Epidermal melanocyte (primary cell): Measurements from ENCODE around the gene CMKLR1.

Source experiments
- DNase-seq: peaks from one replicate; pipeline ENCODE4 v3.0.0; 2011; ENCODE audit warnings: low spot score; ENCODE audit not compliant: insufficient read length

CMKLR1 gene

DNA sequence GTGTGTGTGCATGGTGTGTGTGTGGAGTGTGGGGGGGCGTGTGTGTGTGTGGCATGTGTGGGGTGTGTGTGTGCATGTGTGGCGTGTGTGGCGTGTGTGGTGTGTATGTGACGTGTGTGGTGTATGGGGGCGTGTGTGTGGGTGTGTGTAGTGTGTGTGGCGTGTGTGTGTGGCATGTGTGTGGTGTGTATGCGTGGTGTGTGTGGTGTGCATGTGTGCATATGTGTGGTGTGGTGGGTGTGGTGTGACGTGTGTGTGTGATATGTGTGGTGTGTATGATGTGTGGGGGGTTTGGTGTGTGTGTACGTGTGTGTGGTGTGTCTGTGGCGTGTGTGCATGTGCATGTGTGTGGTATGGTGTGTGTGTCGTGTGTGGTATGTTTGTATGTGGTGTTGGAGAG is 24.1 kb upstream of the CMKLR1 start:
- no peak for DNase-seq

GRCh38 chr12:108361606-108362005 is 22.5 kb upstream of the CMKLR1 start:
- DNase-seq, result no peak

GRCh38 chr12:108360487-108360886 is 21.4 kb upstream of the CMKLR1 start:
- DNase-seq, result no peak

- DNase-seq, result no peak
Measured at GRCh38 chr12:108360057-108360456, 20.9 kb upstream of the CMKLR1 start.

DNA sequence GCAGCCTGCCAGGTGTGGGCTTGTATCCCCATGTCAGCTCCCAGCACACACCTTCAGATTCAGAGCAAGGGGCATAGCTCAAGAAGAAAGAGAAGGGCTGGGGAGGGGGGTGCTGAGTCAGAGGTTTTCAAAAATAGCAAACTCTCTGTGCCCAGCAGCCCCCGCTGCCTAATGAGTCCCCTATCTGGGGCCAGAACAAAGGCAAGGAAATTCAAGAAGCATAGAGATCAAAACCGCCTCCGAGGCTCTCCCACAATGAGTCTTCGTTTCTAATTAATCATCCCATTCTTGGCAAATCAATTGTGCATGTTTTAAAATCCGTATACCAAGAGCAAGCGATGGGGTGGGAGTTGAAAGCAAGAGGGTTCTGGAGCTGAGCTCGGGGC is 19.5 kb upstream of the CMKLR1 start:
- no peak for DNase-seq

DNA sequence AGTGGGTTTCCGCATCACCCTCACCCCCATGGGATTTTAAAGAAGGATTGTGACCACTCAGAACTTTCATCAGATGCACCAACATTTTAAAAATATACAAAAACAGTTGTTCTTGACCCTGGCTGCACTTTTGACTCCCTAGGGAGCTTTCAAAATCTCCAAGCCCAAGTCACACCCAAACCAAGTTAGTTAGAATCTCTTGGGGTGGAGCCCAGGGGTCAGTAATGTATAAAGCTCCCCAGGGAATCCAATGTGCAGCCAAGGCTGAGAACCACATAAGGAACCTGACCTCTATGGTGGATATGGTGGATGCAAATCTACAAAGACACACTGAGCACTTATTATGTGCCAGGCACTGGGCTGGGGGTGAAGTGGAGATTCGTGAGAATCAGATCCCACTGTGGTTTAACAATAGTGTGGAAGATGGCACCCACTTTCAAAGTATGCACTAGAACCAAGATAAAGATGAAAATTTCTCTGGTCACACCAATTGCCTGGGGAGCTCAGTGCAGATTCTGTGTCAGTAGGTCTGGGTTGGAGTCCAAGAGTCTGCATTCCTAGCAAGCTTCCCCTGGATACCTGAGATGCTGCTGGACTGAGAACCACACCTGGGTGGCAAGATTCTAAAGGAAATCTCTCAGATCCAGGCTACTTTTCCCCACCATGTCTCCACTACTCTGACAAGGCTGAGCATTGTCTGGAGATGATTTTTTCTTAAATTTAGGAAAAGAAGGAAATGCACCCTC is 18.9 kb upstream of the CMKLR1 start:
- no peak for DNase-seq

GRCh38 chr12:108356835-108357806 is 18.0 kb upstream of the CMKLR1 start:
- no peak for DNase-seq

- no peak for DNase-seq
Measured at GRCh38 chr12:108355069-108355468, 16.0 kb upstream of the CMKLR1 start.

- DNase-seq, result no peak
Measured at GRCh38 chr12:108352591-108352990, 13.5 kb upstream of the CMKLR1 start.

- no peak for DNase-seq
Measured at GRCh38 chr12:108350511-108350910, 11.4 kb upstream of the CMKLR1 start.

DNA sequence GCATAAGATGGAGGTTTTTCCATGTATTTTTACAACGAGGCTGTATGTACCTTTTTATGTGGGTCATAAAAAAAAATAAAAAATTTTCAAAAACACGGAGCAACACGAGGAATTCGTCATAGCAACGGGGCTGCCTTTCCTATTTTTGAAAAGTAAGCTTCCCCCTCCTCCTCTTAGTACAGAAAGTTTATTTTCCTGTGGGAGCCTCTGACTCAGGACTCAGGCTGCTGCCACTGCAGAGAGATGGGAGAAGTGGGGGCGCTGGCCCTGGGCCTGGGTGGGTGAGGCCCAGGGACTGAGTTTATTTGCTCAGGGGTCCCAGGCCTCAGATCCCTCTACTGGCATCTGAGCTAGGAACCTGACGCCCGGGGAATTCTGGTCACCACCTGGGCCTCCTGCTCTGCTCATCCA is 10.2 kb upstream of the CMKLR1 start:
- no peak for DNase-seq

GRCh38 chr12:108348842-108349241 is 9.7 kb upstream of the CMKLR1 start:
- no peak for DNase-seq

DNA sequence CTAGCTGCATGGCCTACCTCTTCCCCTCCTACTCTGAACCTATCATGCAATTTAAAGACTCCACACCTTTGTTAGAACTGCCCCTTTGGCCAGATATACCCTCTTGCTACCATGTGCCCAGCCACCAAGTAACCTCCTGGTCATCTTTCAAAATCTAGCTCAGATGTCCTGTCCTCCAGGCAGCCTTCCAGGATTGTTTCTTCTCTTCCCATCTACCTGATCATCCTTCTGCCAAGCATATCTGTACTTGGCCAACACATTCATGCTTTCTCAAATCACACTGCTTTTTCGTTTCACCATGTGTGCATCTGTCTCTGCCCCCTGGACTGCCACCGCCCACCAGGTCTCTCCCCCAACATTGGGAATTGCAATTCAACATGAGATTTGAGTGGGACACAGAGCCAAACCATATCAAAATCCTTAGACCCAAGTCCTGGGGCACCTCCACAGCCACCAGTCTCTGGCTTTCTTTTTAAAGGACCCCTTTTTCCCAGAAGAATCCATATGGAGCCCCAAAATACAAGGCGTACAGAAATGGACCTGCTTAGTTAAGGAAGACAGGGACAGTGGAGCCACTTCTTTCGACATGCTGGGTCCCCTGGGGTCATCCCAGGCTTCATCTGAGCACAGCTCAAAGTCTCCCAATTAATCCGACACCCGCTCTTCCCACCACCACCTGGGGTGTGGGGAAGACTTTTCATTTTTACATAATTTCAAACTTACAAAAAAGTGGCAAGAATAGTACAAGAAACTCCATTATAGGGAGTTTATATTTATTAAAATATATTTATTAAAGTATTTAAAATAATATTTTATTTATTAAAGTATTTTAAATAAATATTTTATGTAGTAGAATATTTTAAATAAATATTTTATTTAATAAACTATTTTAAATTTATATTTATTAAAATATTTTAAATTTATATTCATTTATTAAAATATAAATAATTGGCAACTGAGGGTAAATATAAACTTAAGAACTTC is 7.9 kb upstream of the CMKLR1 start:
- no peak for DNase-seq

GRCh38 chr12:108345716-108346633 is 6.9 kb upstream of the CMKLR1 start:
- no peak for DNase-seq

DNA sequence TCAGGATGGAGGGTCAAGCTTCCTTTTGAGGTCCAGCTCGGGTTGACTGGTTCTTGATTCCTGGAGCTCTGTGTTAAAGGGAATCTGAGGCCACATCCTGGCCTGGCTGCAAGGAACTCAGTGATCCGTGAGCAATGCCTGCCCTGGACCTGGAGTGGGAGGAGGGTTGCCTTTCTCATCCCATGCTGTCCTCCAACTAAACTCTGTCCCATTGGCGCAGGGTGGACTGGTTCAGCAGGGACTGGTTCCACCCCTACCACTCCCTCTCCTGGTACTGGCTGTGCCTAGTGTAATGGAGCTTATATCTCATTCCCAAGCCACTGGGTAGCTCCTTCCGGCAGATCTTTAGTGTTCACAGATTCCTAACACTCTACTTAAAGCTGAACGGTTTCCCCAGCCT is 3.9 kb upstream of the CMKLR1 start:
- DNase-seq, result no peak

DNA sequence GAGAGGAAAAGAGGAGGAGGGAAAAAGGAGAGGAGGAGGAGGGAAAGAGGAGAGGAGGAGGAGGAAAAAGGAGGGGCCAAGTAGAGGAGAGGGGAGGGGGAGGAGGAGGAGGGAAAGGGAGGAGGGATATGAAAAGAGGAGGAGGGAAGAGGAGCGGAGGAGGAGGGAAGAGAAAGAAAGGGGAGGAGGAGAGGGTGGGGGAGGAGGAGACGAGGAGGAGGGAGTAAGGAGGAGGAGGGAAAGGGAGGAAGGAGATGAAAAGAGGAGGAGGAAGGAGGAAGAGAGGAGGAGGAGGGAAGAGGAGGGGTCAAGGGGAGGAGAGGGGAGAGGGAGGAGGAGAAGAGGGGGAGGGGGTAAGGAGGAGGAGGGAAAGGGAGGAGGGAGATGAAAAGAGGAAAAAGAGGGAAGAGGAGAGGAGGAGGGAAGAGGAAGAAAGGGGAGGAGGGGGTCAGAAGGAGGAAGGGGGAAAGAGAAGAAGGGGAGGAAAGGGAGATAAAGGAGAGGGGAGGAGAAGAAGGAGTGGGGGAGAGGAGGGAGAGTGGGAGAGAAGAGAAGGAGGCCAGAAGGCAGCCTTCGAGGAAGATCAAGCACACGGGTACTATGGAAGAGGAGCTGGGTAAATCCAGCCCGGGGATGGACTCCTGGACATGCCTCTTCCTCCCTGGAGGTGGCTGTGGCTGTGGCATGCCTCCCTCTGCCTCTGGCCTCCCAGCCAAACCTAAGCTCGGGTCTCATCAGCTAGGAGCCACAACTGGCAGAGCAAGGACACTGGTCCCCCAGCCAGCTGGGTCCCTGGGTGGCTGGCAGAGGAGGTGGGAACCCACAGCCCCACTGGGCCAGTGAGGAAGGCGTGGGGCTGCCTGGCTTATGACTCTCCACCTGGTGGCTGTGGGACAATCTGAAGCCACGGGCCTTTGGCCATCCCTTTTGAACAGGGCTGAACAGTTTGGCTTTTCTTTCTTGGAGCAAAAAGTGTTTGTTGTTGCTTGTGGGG is 3.0 kb upstream of the CMKLR1 start:
- no peak for DNase-seq

DNA sequence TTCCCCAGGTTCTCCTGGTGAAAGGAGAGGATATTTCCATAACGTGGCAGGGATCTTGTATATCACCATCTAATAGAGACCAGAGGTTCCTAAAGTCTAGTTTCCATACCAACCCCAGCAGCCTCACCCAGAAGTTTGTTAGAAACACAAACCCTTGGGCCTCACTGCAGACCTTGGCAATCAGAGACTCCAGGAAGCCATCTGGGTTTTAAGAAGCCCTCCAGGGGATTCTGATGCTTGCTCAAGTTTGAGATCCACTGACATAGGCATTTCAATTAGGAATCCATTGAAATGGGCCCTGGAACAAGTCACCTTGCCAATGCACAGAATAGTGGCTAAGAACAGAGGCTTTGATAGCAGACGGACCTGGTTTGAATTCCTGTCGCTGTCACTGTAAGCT is 2.2 kb upstream of the CMKLR1 start:
- no peak for DNase-seq

- no peak for DNase-seq
Measured at GRCh38 chr12:108340037-108340436, 926 bp upstream of the CMKLR1 start.
